Neural crest cell (in vitro differentiated cells): ENCODE data around the gene MR1. TPM values are rescaled to one million over a fixed set of nuclear protein-coding genes. Genes with fewer than 3 reads are reported as not detected.
A peak's percentile ranks its signal among the peaks of the same experiment; 100 is the strongest.
"Not testable (repeated sequence)": the region's sequence is repeated elsewhere in the genome, so short reads cannot be mapped to it uniquely, and the experiment has no call there.

ENCODE experiments used
- DNase-seq: peaks from one replicate; pipeline ENCODE4 v3.0.0; 2021; ENCODE audit warnings: low read depth, mixed read lengths, low spot score
- H3K27ac Mint-ChIP-seq: one replicate; pipeline ENCODE4 v1.8.0; 2021; ENCODE audit warnings: mild to moderate bottlenecking, mixed read lengths; ENCODE audit not compliant: unreplicated experiment
- H3K27me3 Mint-ChIP-seq: 2 replicates; pipeline ENCODE4 v1.8.0; 2021; ENCODE audit warnings: low read depth, mild to moderate bottlenecking, mixed read lengths
- H3K36me3 Mint-ChIP-seq: 2 replicates; pipeline ENCODE4 v1.8.0; 2021; ENCODE audit warnings: low read depth, mild to moderate bottlenecking, mixed read lengths
- H3K4me1 Mint-ChIP-seq: 2 replicates; pipeline ENCODE4 v1.8.0; 2021; ENCODE audit warnings: mixed read lengths
- H3K4me3 Mint-ChIP-seq: one replicate; pipeline ENCODE4 v1.8.0; 2021; ENCODE audit warnings: mild to moderate bottlenecking, mixed read lengths
- H3K9me3 Mint-ChIP-seq: 2 replicates; pipeline ENCODE4 v1.8.0; 2021; ENCODE audit warnings: mixed read lengths
- CTCF ChIP-seq: fragments of 200-600 bp; sonication (generic); conservative IDR thresholded peaks from 2 replicates; pipeline ENCODE4 v1.5.0; 2021; ENCODE audit warnings: antibody characterized with exemption, mild to moderate bottlenecking
- total RNA-seq: library from RNA; stranded (reverse); gene quantifications from 2 replicates; pipeline ENCODE4 v1.2.1, GENCODE V29; 2021

The MR1 gene
- total RNA-seq, 1 donor from 2014 or later = 0.21 TPM

DNA sequence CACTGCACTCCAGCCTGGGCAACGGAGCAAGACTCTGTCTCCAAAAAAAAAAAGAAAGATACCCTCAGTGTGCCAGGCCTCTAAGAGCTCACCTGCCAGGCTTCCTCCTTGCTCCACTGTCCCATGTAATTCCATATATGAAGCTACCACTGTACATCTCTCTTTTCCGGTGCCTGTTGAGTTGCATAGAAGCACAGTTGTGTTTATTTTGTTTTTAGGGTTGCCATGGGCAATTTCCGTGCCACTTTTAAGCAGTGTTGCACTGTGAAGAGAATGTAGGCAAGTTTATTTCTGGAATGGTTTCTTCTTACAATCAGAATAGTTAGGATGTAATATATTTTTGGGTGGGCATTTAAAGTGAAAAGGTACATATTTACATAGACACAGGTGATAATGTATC is 23.3 kb downstream of the MR1 start:
- Mint-ChIP-seq H3K27ac (no peak overlapping the region), H3K27me3 (peaks cover 3% of the 10 kb centered on the region), H3K4me1 (peaks cover 5% of the 10 kb centered on the region), H3K36me3 (peaks cover 2% of the 10 kb centered on the region), H3K4me3 (no peak overlapping the region), H3K9me3 (no peaks in the 10 kb centered on the region)
- TF ChIP-seq CTCF = no peak
- no peak for DNase-seq

GRCh38 chr1:181059435-181059834 is 25.7 kb downstream of the MR1 start:
- H3K27me3 Mint-ChIP-seq = peaks cover 3% of the 10 kb centered on the region
- H3K27ac Mint-ChIP-seq = no peak overlapping the region
- H3K9me3 Mint-ChIP-seq = no peaks in the 10 kb centered on the region
- H3K4me3 Mint-ChIP-seq = no peak overlapping the region
- no peak for DNase-seq
- H3K36me3 Mint-ChIP-seq = peaks cover 2% of the 10 kb centered on the region
- H3K4me1 Mint-ChIP-seq = peaks cover 10% of the 10 kb centered on the region
- TF ChIP-seq CTCF = no peak

- Mint-ChIP-seq H3K4me1 (peaks cover 10% of the 10 kb centered on the region), H3K36me3 (peaks cover 2% of the 10 kb centered on the region), H3K4me3 (no peak overlapping the region), H3K27ac (no peak overlapping the region), H3K9me3 (no peaks in the 10 kb centered on the region), H3K27me3 (peaks cover 3% of the 10 kb centered on the region)
- no peak for DNase-seq
- TF ChIP-seq CTCF = no peak
Measured at GRCh38 chr1:181060066-181060465, 26.3 kb downstream of the MR1 start.

DNA sequence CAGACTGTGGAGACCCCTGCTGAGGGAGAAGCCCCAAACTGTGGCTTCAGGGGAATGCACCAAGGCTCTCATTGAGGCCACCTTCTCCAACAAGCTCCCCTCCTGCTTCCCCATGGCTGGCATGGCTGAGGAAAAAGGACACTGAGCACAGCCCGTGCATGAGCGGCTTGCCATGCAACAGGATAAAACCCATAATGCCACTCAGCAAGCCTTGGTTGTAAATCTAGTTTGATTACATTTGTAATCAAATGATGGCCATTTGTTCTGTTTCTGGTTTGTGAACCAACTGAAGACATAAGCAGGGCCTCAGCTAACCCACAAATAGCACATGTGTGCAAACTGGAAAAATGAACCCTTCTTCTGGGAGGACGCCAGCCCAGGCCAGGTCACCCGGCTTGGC is 27.2 kb downstream of the MR1 start:
- H3K4me3 Mint-ChIP-seq, H3K9me3 Mint-ChIP-seq, DNase-seq, H3K36me3 Mint-ChIP-seq, H3K27ac Mint-ChIP-seq, H3K27me3 Mint-ChIP-seq, H3K4me1 Mint-ChIP-seq: not testable (repeated sequence)

DNA sequence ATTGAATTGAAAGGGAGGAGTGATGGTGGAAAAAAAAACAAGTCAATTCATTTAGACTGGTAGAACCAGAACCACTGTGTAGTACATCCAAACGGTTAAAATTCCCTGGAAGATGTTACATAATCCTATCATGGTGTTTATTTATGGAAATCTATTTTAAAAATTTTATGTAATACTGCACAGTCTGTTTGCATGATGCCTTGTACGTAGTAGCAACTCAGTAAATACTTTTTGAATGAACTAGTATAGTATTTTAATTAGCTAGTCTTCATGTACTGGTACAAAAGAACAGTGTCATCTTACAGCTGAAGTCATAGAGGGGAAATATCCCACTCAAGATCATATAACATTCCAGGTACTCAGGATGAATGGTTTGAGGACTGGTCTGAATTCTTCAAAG is 27.7 kb downstream of the MR1 start:
- TF ChIP-seq CTCF = no peak
- Mint-ChIP-seq H3K4me3 (no peak overlapping the region), H3K27ac (no peak overlapping the region), H3K9me3 (no peaks in the 10 kb centered on the region), H3K36me3 (peaks cover 2% of the 10 kb centered on the region), H3K27me3 (peaks cover 3% of the 10 kb centered on the region), H3K4me1 (peaks cover 5% of the 10 kb centered on the region)
- DNase-seq = no peak

- Mint-ChIP-seq H3K27me3 (peaks cover 3% of the 10 kb centered on the region), H3K36me3 (peaks cover 2% of the 10 kb centered on the region), H3K9me3 (no peaks in the 10 kb centered on the region), H3K27ac (peak overlapping the region; percentile 66), H3K4me1 (peaks cover 5% of the 10 kb centered on the region), H3K4me3 (no peak overlapping the region)
- no peak for DNase-seq
- no peak for TF ChIP-seq CTCF
Measured at GRCh38 chr1:181061891-181062835, 28.4 kb downstream of the MR1 start.
